Stimulated activated CD8-positive, alpha-beta memory T cell treated with anti-CD3 and anti-CD28 coated beads, Interleukin-12 subunit alpha, Interleukin-12 subunit beta, amount 100 ng/mL, for 1 hour (primary cell): ENCODE data around the gene PPP1CB.
"Not testable (repeated sequence)": the region's sequence is repeated elsewhere in the genome, so short reads cannot be mapped to it uniquely, and the experiment has no call there.

Experiments used
- DNase-seq: peaks from one replicate; pipeline ENCODE4 v3.0.0-alpha.2; 2020; ENCODE audit warnings: low read depth

The PPP1CB gene

GRCh38 chr2:28778392-28778791 is 26.8 kb downstream of the PPP1CB start:
- no peak for DNase-seq

- DNase-seq = no peak
Observed at GRCh38 chr2:28779001-28779400, 27.4 kb downstream of the PPP1CB start.

- no peak for DNase-seq
Observed at GRCh38 chr2:28780496-28780895, 28.9 kb downstream of the PPP1CB start.

- DNase-seq = no peak
Observed at GRCh38 chr2:28782423-28782822, 30.8 kb downstream of the PPP1CB start.

GRCh38 chr2:28784570-28784969 is 32.9 kb downstream of the PPP1CB start:
- DNase-seq = not testable (repeated sequence)

DNA sequence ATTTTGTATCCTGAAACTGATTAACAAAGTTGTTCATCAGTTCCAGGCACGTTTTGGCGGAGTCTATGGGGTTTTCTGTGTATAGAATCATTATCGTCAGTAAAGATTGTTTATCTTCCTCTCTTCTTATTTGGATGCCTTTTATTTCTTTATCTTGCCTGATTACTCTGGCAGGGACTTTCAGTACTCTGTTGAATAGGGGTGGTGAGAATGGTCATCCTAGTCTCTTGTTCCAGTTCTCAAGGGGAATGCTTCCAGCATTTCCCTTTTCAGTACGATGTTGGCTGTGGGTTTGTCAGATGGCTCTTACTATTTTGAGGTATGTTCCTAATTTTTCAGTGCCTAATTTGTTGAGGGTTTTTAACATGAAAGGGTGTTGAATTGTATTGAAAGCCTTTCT is 45.0 kb downstream of the PPP1CB start:
- DNase-seq = no peak

GRCh38 chr2:28801726-28802125 is 50.1 kb downstream of the PPP1CB start:
- DNase-seq = no peak

DNA sequence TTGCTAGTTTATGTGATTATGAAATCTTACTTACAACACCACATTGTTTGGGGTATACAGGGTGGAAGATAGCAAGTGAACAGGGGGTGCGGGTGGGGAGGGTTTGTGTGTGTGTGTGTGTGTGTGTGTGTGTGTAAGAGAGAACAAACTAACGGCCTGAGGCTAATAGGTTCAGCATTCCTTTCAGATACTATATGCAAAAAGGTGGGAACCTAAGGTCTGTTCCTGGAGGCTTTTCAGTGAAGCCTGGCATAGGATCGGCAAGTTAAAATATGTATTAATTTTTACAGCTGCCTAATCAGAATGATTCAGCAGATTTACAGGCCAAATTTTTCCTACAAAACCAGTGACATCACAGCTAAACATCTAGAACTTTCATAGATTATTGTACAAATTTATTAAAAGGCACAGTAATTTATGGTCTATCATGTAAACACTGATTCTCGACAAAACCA is 51.4 kb downstream of the PPP1CB start:
- no peak for DNase-seq

DNA sequence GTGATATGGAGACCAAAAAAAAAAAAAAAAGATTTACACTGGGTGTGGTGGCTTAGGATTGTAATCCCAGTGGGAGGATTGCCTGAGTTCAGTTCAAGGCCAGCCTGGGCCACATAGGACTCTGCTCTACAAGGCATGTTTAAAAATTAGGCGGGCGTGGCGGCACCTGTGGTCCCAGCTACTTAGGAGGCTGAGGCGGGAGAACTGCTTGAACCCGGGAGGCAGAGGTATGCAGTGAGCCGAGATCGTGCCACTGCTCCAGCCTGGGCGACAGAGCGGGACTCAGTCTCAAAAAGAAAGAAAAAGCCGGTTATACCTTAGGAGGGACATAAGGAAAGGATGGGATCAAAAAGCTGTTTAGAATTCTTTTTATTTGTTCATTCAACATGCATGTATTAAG is 58.3 kb downstream of the PPP1CB start:
- no peak for DNase-seq

DNA sequence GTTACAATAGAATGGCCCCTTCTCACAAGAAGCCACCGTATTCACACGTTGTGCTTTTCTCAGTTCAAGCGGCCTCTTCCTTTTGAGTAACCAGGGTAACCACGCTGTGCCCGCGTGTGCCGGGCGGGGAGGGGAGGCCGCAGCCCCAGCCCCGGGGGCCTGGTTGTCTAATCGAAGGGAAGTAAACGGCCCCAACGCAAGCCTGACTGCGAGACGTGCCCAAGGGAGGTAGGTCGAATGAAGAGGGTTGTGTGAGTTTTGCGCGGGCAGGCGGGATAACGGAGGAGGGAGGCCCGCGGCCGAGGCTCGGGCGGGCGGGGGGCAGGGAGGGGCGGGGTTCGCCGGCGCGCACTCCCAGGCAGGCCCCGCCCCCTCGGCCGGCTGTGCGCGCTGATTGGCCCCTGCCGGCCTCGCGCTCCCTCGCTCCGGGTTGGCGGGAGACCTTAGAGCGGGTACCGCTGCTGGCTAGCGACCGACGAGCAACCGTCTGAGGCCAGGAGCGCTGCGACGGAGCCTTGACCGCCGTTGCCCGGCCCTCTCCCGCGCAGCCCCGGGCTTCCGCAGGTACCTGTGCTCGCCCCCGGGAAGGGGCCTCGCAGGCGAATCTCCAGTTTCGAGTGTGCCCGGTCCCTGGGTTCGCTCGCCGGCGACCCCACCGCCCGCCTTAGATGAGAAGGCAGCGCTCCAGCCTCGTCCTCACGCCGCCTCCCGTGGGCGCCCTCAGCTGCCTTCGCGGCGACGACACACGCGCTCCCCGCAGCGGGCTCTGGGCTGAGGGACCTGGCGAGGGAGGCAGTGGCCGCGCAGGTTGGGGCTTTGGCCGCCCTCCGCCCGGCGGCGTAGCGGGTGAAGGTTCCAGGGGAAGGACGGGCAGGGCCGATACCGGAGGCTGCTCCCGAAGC is 59.0 kb downstream of the PPP1CB start, which contains the start of gene SPDYA:
Gene SPDYA, plus strand, starts transcription at position 451 of the 902 bp plus-strand sequence. CDS start 5,181 bp downstream, outside the sequence.
- peak; percentile 52 for DNase-seq

GRCh38 chr2:28818053-28818452 is 66.4 kb downstream of the PPP1CB start:
- no peak for DNase-seq

DNA sequence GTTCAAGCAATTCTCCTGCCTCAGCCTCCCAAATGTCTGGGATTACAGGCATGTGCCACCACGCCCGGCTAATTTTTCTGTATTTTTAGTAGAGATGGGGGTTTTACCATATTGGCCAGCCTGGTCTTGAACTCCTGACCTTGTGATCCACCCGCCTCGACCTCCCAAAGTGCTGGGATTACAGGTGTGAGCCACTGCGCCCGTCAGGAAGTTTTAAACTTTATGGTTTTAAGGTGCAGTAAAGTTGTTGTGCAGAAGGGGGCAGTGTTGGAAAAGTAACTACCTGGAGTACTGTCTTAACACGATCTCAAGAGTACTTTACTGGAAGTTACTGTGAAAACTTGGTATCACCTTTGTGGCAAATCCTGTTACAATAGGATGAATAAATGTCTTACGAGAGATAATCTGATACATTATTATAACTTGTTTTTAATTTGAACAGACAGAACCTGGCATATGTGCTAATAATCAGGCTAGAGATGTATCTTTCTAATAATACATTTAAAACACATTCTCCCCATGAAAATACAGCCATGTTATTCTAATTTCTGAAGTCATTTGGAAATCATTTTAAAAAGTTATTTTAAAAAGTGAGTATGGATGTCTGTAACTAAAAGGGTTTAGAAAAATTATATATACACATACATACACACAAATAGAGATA is 69.8 kb downstream of the PPP1CB start:
- DNase-seq = peak; percentile 46

- DNase-seq = no peak
Observed at GRCh38 chr2:28822036-28822435, 70.4 kb downstream of the PPP1CB start.

DNA sequence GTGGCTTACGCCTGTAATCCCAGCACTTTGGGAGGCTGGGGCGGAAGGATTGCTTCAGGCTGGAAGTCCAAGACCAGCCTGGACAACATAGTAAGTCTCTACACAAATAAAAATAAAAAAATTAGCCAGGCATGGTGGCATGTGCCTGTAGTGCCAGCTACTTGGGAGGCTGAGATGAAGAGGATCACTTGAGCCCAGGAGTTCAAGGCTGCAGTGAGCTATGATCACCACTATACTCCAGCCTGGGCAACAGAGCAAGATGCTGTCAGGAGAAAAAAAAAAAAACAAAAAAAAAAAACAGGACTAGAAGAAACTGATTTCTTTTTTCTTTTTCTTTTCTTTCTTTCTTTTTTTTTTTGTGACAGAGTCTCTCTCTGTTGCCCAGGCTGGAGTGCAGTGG is 72.6 kb downstream of the PPP1CB start:
- no peak for DNase-seq

GRCh38 chr2:28824870-28825269 is 73.2 kb downstream of the PPP1CB start:
- DNase-seq = no peak

GRCh38 chr2:28828382-28828781 is 76.8 kb downstream of the PPP1CB start:
- no peak for DNase-seq

- no peak for DNase-seq
Observed at GRCh38 chr2:28833740-28834470, 82.3 kb downstream of the PPP1CB start.

GRCh38 chr2:28835781-28836180 is 84.2 kb downstream of the PPP1CB start:
- DNase-seq = no peak

GRCh38 chr2:28838971-28839370 is 87.3 kb downstream of the PPP1CB start:
- DNase-seq = no peak

- DNase-seq = no peak
Observed at GRCh38 chr2:28842042-28842441, 90.4 kb downstream of the PPP1CB start.
